Measurements from ENCODE around the gene NTF4. TPM values are rescaled to one million over a fixed set of nuclear protein-coding genes. Genes with fewer than 3 reads are reported as not detected.

NTF4 gene
- total and polyA plus RNA-seq, 4 donors = 2.1 to 5.2 (median 2.8) TPM

- Histone ChIP-seq H3K4me3 (no peak overlapping the region), H3K27ac (ENCODE audit: low read depth in 1 of 2, low read length in 1 of 2) (no peak overlapping the region), H3K4me1 (ENCODE audit: control insufficient read depth in 5 of 5, insufficient read depth in 5 of 5, low read length in 5 of 5) (peaks cover 0 to 19% (median 4%) of the 10 kb centered on the region in 5 donors), H3K9ac (ENCODE audit: insufficient read depth in 1 of 2, low read length in 2 of 2) (no peak overlapping the region), H3K36me3 (ENCODE audit: control insufficient read depth in 4 of 4, insufficient read depth in 4 of 4, low read length in 4 of 4) (peaks cover 8 to 53% (median 15%) of the 10 kb centered on the region in 4 donors), H3K27me3 (ENCODE audit: control insufficient read depth in 3 of 3, insufficient read depth in 3 of 3, low read length in 2 of 3) (peaks cover 0 to 14% (median 3%) of the 10 kb centered on the region in 3 donors), H3K9me3 (ENCODE audit: control insufficient read depth in 4 of 4, insufficient read depth in 3 of 4, low read length in 3 of 4) (no peaks in the 10 kb centered on the region)
- no peak for DNase-seq
- WGBS, 2 donors = 92 to 94% methylated on average over 18 of the region's 18 CpGs
- TF ChIP-seq CTCF (IDR thresholded peaks at IDR 0.05; ENCODE audit: control extremely low read depth, extremely low read depth) = no peak
- no peak for ATAC-seq (ENCODE audit: insufficient read depth, low FRiP score)
Observed at GRCh38 chr19:49014870-49015255, 49.8 kb downstream of the NTF4 start.

GRCh38 chr19:49014123-49014869 lies 50.3 kb downstream of the NTF4 start:
- no peak for TF ChIP-seq CTCF (IDR thresholded peaks at IDR 0.05; ENCODE audit: control extremely low read depth, extremely low read depth)
- H3K4me1 ChIP-seq (ENCODE audit: control insufficient read depth in 5 of 5, insufficient read depth in 5 of 5, low read length in 5 of 5) = peaks cover 0 to 19% (median 4%) of the 10 kb centered on the region in 5 donors
- H3K9me3 ChIP-seq (ENCODE audit: control insufficient read depth in 4 of 4, insufficient read depth in 3 of 4, low read length in 3 of 4) = no peaks in the 10 kb centered on the region
- ATAC-seq (ENCODE audit: insufficient read depth, low FRiP score) = no peak
- H3K4me3 ChIP-seq = no peak overlapping the region
- DNase-seq = no peak
- WGBS, 2 donors = 95% methylated on average over 32 of the region's 32 CpGs
- peaks cover 0 to 10% (median 3%) of the 10 kb centered on the region in 3 donors for H3K27me3 ChIP-seq (ENCODE audit: control insufficient read depth in 3 of 3, insufficient read depth in 3 of 3, low read length in 2 of 3)
- H3K9ac ChIP-seq (ENCODE audit: insufficient read depth in 1 of 2, low read length in 2 of 2) = no peak overlapping the region
- H3K36me3 ChIP-seq (ENCODE audit: control insufficient read depth in 4 of 4, insufficient read depth in 4 of 4, low read length in 4 of 4) = peaks cover 12 to 58% (median 18%) of the 10 kb centered on the region in 4 donors
- H3K27ac ChIP-seq (ENCODE audit: low read depth in 1 of 2, low read length in 1 of 2) = no peak overlapping the region

GRCh38 chr19:49011194-49011593 lies 53.4 kb downstream of the NTF4 start:
- H3K9ac ChIP-seq (ENCODE audit: insufficient read depth in 1 of 2, low read length in 2 of 2) = no peak overlapping the region
- no peaks in the 10 kb centered on the region for H3K9me3 ChIP-seq (ENCODE audit: control insufficient read depth in 4 of 4, insufficient read depth in 3 of 4, low read length in 3 of 4)
- ATAC-seq (ENCODE audit: insufficient read depth, low FRiP score) = no peak
- WGBS, 2 donors = 81 to 90% methylated on average over 17 of the region's 17 CpGs
- peaks cover 12 to 71% (median 22%) of the 10 kb centered on the region in 4 donors for H3K36me3 ChIP-seq (ENCODE audit: control insufficient read depth in 4 of 4, insufficient read depth in 4 of 4, low read length in 4 of 4)
- no peaks in the 10 kb centered on the region for H3K27me3 ChIP-seq (ENCODE audit: control insufficient read depth in 3 of 3, insufficient read depth in 3 of 3, low read length in 2 of 3)
- DNase-seq = no peak
- H3K27ac ChIP-seq (ENCODE audit: low read depth in 1 of 2, low read length in 1 of 2) = no peak overlapping the region
- H3K4me3 ChIP-seq = no peak overlapping the region
- no peak for TF ChIP-seq CTCF (IDR thresholded peaks at IDR 0.05; ENCODE audit: control extremely low read depth, extremely low read depth)
- no peaks in the 10 kb centered on the region for H3K4me1 ChIP-seq (ENCODE audit: control insufficient read depth in 5 of 5, insufficient read depth in 5 of 5, low read length in 5 of 5)

Small RNA genes within 50 kb of the gene (small RNA-seq; reads per million reads assigned to genes)
- not detected for gene RN7SL708P (ENCODE audit: low replicate concordance)

Other genes with a start within 250 kb of the NTF4 start
- 10 to 100 TPM; 12.8 to 17.9 TPM for gene HSD17B14, start 228.3 kb downstream of the NTF4 start, total RNA-seq
- 10 to 100 TPM in 1 of 2 donors, 1 to 10 TPM in 1; 9.0 to 39.1 TPM for gene HSD17B14, start 228.3 kb downstream of the NTF4 start, polyA plus RNA-seq
- 10 to 100 TPM in 1 of 2 donors, 1 to 10 TPM in 1; 8.4 to 57.7 TPM for gene PLEKHA4, start 196.2 kb downstream of the NTF4 start, total RNA-seq
- 10 to 100 TPM; 19.3 to 22.0 TPM for gene PLEKHA4, start 196.2 kb downstream of the NTF4 start, polyA plus RNA-seq
- 100 to 1,000 TPM; 101 to 104 TPM for gene PPP1R15A, start 192.4 kb downstream of the NTF4 start, total RNA-seq
- gene PPP1R15A, start 192.4 kb downstream of the NTF4 start, polyA plus RNA-seq = 100 to 1,000 TPM; 203 to 208 TPM
- gene TULP2, start 166.1 kb downstream of the NTF4 start, total RNA-seq = under 1 TPM; 0.31 to 0.54 TPM
- under 1 TPM; 0.13 to 0.20 TPM for gene TULP2, start 166.1 kb downstream of the NTF4 start, polyA plus RNA-seq
- 100 to 1,000 TPM; 214 to 346 TPM for gene NUCB1, start 164.5 kb downstream of the NTF4 start, total RNA-seq
- gene NUCB1, start 164.5 kb downstream of the NTF4 start, polyA plus RNA-seq = 100 to 1,000 TPM; 362 to 367 TPM
- gene DHDH, start 131.1 kb downstream of the NTF4 start, total RNA-seq = 1 to 10 TPM in 1 of 2 donors, under 1 TPM in 1; 0.51 to 2.8 TPM
- 1 to 10 TPM in 1 of 2 donors, under 1 TPM in 1; 1.00 to 6.0 TPM for gene DHDH, start 131.1 kb downstream of the NTF4 start, polyA plus RNA-seq
- gene BAX, start 109.9 kb downstream of the NTF4 start, total RNA-seq = 100 to 1,000 TPM in 1 of 2 donors, 10 to 100 TPM in 1; 25.9 to 109 TPM
- 100 to 1,000 TPM in 1 of 2 donors, 10 to 100 TPM in 1; 99.0 to 121 TPM for gene BAX, start 109.9 kb downstream of the NTF4 start, polyA plus RNA-seq
- 1,000 to 10,000 TPM; 2,880 to 6,540 TPM for gene FTL, start 99.5 kb downstream of the NTF4 start, total RNA-seq
- over 10,000 TPM; 17,775 to 22,369 TPM for gene FTL, start 99.5 kb downstream of the NTF4 start, polyA plus RNA-seq
- 10 to 100 TPM; 34.1 to 49.7 TPM for gene GYS1, start 71.5 kb downstream of the NTF4 start, total RNA-seq
- 10 to 100 TPM; 22.7 to 29.7 TPM for gene GYS1, start 71.5 kb downstream of the NTF4 start, polyA plus RNA-seq
- gene RUVBL2, start 70.9 kb downstream of the NTF4 start, total RNA-seq = 100 to 1,000 TPM in 1 of 2 donors, 10 to 100 TPM in 1; 85.6 to 108 TPM
- 100 to 1,000 TPM in 1 of 2 donors, 10 to 100 TPM in 1; 80.7 to 112 TPM for gene RUVBL2, start 70.9 kb downstream of the NTF4 start, polyA plus RNA-seq
- under 1 TPM in 1 of 2 donors, not detected in 1; 0.74 TPM for gene LHB, start 47.7 kb downstream of the NTF4 start, total RNA-seq
- under 1 TPM; 0.32 to 0.67 TPM for gene LHB, start 47.7 kb downstream of the NTF4 start, polyA plus RNA-seq
- gene CGB3, start 40.5 kb downstream of the NTF4 start, total RNA-seq = not detected
- not detected for gene CGB3, start 40.5 kb downstream of the NTF4 start, polyA plus RNA-seq
- under 1 TPM in 1 of 2 donors, not detected in 1; 0.58 TPM for gene CGB2, start 32.9 kb downstream of the NTF4 start, total RNA-seq
- gene CGB2, start 32.9 kb downstream of the NTF4 start, polyA plus RNA-seq = not detected
- gene CGB1, start 27.9 kb downstream of the NTF4 start, total RNA-seq = not detected
- not detected for gene CGB1, start 27.9 kb downstream of the NTF4 start, polyA plus RNA-seq
- gene CGB5, start 21.0 kb downstream of the NTF4 start, total RNA-seq = not detected
- gene CGB5, start 21.0 kb downstream of the NTF4 start, polyA plus RNA-seq = not detected
- gene CGB8, start 15.7 kb downstream of the NTF4 start, total RNA-seq = not detected
- not detected for gene CGB8, start 15.7 kb downstream of the NTF4 start, polyA plus RNA-seq
- under 1 TPM; 0.11 to 0.21 TPM for gene CGB7, start 7.1 kb downstream of the NTF4 start, total RNA-seq
- gene CGB7, start 7.1 kb downstream of the NTF4 start, polyA plus RNA-seq = under 1 TPM; 0.29 to 0.57 TPM
- not detected for gene KCNA7, start 7.9 kb upstream of the NTF4 start, total RNA-seq
- gene KCNA7, start 7.9 kb upstream of the NTF4 start, polyA plus RNA-seq = not detected
- 100 to 1,000 TPM; 168 to 251 TPM for gene SNRNP70, start 20.6 kb upstream of the NTF4 start, total RNA-seq
- 100 to 1,000 TPM; 143 to 191 TPM for gene SNRNP70, start 20.6 kb upstream of the NTF4 start, polyA plus RNA-seq
- 1 to 10 TPM; 6.6 to 7.8 TPM for gene LIN7B, start 49.6 kb upstream of the NTF4 start, total RNA-seq
- 10 to 100 TPM in 1 of 2 donors, 1 to 10 TPM in 1; 6.4 to 12.4 TPM for gene LIN7B, start 49.6 kb upstream of the NTF4 start, polyA plus RNA-seq
- gene C19orf73, start 54.3 kb upstream of the NTF4 start, total RNA-seq = 1 to 10 TPM in 1 of 2 donors, not detected in 1; 1.9 TPM
- 1 to 10 TPM; 3.1 to 4.3 TPM for gene C19orf73, start 54.3 kb upstream of the NTF4 start, polyA plus RNA-seq
- 1 to 10 TPM; 3.0 to 8.4 TPM for gene PPFIA3, start 54.7 kb upstream of the NTF4 start, total RNA-seq
- gene PPFIA3, start 54.7 kb upstream of the NTF4 start, polyA plus RNA-seq = 10 to 100 TPM in 1 of 2 donors, 1 to 10 TPM in 1; 8.8 to 10.6 TPM
- 1 to 10 TPM in 1 of 2 donors, under 1 TPM in 1; 0.18 to 5.7 TPM for gene HRC, start 90.6 kb upstream of the NTF4 start, total RNA-seq
- 1 to 10 TPM in 1 of 2 donors, under 1 TPM in 1; 0.14 to 2.0 TPM for gene HRC, start 90.6 kb upstream of the NTF4 start, polyA plus RNA-seq
- 10 to 100 TPM; 19.8 to 70.1 TPM for gene TRPM4, start 93.0 kb upstream of the NTF4 start, total RNA-seq
- gene TRPM4, start 93.0 kb upstream of the NTF4 start, polyA plus RNA-seq = 10 to 100 TPM; 15.6 to 24.9 TPM